OCI-LY1 (cell line): ENCODE results near the gene DENND4B.

ENCODE experiments used
- H2AFZ ChIP-seq: fragments of 200-600 bp; sonication (generic), shearing (Covaris generic); 2 replicates; pipeline ENCODE4 v1.6.0; 2014; ENCODE audit warnings: antibody characterized with exemption, mild to moderate bottlenecking, low read length
- H3F3A ChIP-seq: fragments of 200-600 bp; sonication (generic), shearing (Covaris generic); 2 replicates; pipeline ENCODE4 v1.6.0; 2014; ENCODE audit warnings: mild to moderate bottlenecking, antibody characterized with exemption, low read length, moderate library complexity; ENCODE audit not compliant: insufficient read depth
- H3K27ac ChIP-seq: fragments of 200-600 bp; sonication (generic); 2 replicates; pipeline ENCODE4 v1.5.1; 2014; ENCODE audit warnings: low read length, mixed run types, mild to moderate bottlenecking, low read depth; ENCODE audit not compliant: poor library complexity, severe bottlenecking
- H3K27me3 ChIP-seq: fragments of 200-600 bp; sonication (generic); 2 replicates; pipeline ENCODE4 v1.6.0; 2014; ENCODE audit warnings: antibody characterized with exemption, mild to moderate bottlenecking, low read length, moderate library complexity; ENCODE audit not compliant: insufficient read depth
- H3K36me3 ChIP-seq: fragments of 200-600 bp; sonication (generic); 2 replicates; pipeline ENCODE4 v1.6.1; 2014; ENCODE audit warnings: mild to moderate bottlenecking, antibody characterized with exemption, low read length, moderate library complexity, mixed read lengths; ENCODE audit not compliant: insufficient read depth
- H3K4me1 ChIP-seq: fragments of 200-600 bp; sonication (generic); 2 replicates; pipeline ENCODE4 v1.5.1; 2014; ENCODE audit warnings: mild to moderate bottlenecking, low read length, moderate library complexity; ENCODE audit not compliant: insufficient read depth, severe bottlenecking
- H3K4me2 ChIP-seq: fragments of 200-600 bp; sonication (generic), shearing (Covaris generic); 2 replicates; pipeline ENCODE4 v1.6.1; 2014; ENCODE audit warnings: low read length
- H3K4me3 ChIP-seq: fragments of 200-600 bp; sonication (generic); 2 replicates; pipeline ENCODE4 v1.5.1; 2014; ENCODE audit warnings: low read length, low read depth, mild to moderate bottlenecking, mixed read lengths; ENCODE audit not compliant: poor library complexity, severe bottlenecking
- H3K79me2 ChIP-seq: fragments of 200-600 bp; shearing (Covaris generic); 2 replicates; pipeline ENCODE4 v1.6.1; 2016; ENCODE audit warnings: mixed run types, low read length, mixed read lengths; ENCODE audit not compliant: insufficient read depth
- H3K9ac ChIP-seq: fragments of 200-600 bp; sonication (generic), shearing (Covaris generic); 2 replicates; pipeline ENCODE4 v1.6.1; 2014; ENCODE audit warnings: mild to moderate bottlenecking, low read length, mixed read lengths
- H3K9me2 ChIP-seq: fragments of 200-600 bp; sonication (generic), shearing (Covaris generic); 2 replicates; pipeline ENCODE4 v1.6.1; 2014; ENCODE audit warnings: low read depth, mild to moderate bottlenecking, low read length, mixed read lengths
- H3K9me3 ChIP-seq: fragments of 200-600 bp; shearing (Covaris generic); 2 replicates; pipeline ENCODE4 v1.6.1; 2014; ENCODE audit warnings: low read length, mixed read lengths
- H4K20me1 ChIP-seq: fragments of 200-600 bp; sonication (generic), shearing (Covaris generic); 2 replicates; pipeline ENCODE4 v1.6.0; 2016; ENCODE audit warnings: mild to moderate bottlenecking, low read length; ENCODE audit not compliant: insufficient read depth
- CTCF ChIP-seq: fragments of 200-600 bp; sonication (generic), shearing (Covaris generic); IDR thresholded peaks from 2 replicates; pipeline ENCODE4 v1.5.1; 2017; ENCODE audit warnings: mild to moderate bottlenecking, antibody characterized with exemption, low read length, moderate library complexity, mixed read lengths
- EZH2 ChIP-seq: fragments of 200-600 bp; sonication (generic), shearing (Covaris generic); IDR thresholded peaks from 2 replicates; pipeline ENCODE4 v1.8.0; 2017; ENCODE audit warnings: borderline replicate concordance, mixed run types, mild to moderate bottlenecking, antibody characterized with exemption, low read length, moderate library complexity, mixed read lengths

DENND4B gene

GRCh38 chr1:153946622-153947241 lies at the start of gene DENND4B:
Gene DENND4B (minus strand): TSS chr1:153946718. CDS start chr1:153944374, 2,344 bp downstream.
- Histone ChIP-seq H3K36me3 (peaks cover 56% of the 10 kb centered on the region), H2AFZ (no peak within 1 kb of the TSS), H3K27ac (peak within 1 kb of the TSS; percentile 89), H3K79me2 (peaks cover 7% of the 10 kb centered on the region; the same call in 1 of the 2 replicates), H4K20me1 (no peaks in the 10 kb centered on the region), H3K4me1 (peaks cover 18% of the 10 kb centered on the region), H3K4me3 (peak within 1 kb of the TSS; percentile 82), H3K9ac (peak within 1 kb of the TSS; percentile 96), H3F3A (peaks cover 4% of the 10 kb centered on the region; the same call in 1 of the 2 replicates), H3K9me3 (no peaks in the 10 kb centered on the region), H3K27me3 (no peaks in the 10 kb centered on the region), H3K4me2 (peak within 1 kb of the TSS; percentile 86), H3K9me2 (no peaks in the 10 kb centered on the region)
- TF ChIP-seq CTCF (peak; percentile 82), EZH2 (no peak)

GRCh38 chr1:153995640-153996039 lies 49.1 kb upstream of the DENND4B start:
- TF ChIP-seq CTCF (no peak), EZH2 (no peak)
- H3K9me2 ChIP-seq: no peaks in the 10 kb centered on the region
- H3K4me3 ChIP-seq: no peak overlapping the region
- H3K27ac ChIP-seq: no peak overlapping the region
- no peaks in the 10 kb centered on the region for H3K9me3 ChIP-seq
- no peak overlapping the region for H3K9ac ChIP-seq
- peaks cover 21% of the 10 kb centered on the region for H3K4me1 ChIP-seq
- peaks cover 8% of the 10 kb centered on the region; the same call in 1 of the 2 replicates for H3K79me2 ChIP-seq
- H3K27me3 ChIP-seq: no peaks in the 10 kb centered on the region
- no peaks in the 10 kb centered on the region for H4K20me1 ChIP-seq
- peaks cover 51% of the 10 kb centered on the region for H3K36me3 ChIP-seq
- peaks cover 9% of the 10 kb centered on the region for H3F3A ChIP-seq
- H2AFZ ChIP-seq: no peak overlapping the region
- no peak overlapping the region for H3K4me2 ChIP-seq

GRCh38 chr1:153995202-153995601 lies 48.7 kb upstream of the DENND4B start:
- Histone ChIP-seq H3K27me3 (no peaks in the 10 kb centered on the region), H3K79me2 (peaks cover 8% of the 10 kb centered on the region; the same call in 1 of the 2 replicates), H2AFZ (no peak overlapping the region), H3K9ac (no peak overlapping the region), H3K4me1 (peaks cover 23% of the 10 kb centered on the region), H3K36me3 (peaks cover 51% of the 10 kb centered on the region), H3K4me3 (no peak overlapping the region), H4K20me1 (no peaks in the 10 kb centered on the region), H3K9me2 (no peaks in the 10 kb centered on the region), H3K27ac (no peak overlapping the region), H3K4me2 (no peak overlapping the region), H3K9me3 (no peaks in the 10 kb centered on the region), H3F3A (peaks cover 9% of the 10 kb centered on the region)
- TF ChIP-seq CTCF (no peak), EZH2 (no peak)
